ENCODE measurements around the gene SRSF1. TPM values are rescaled to one million over a fixed set of nuclear protein-coding genes. Genes with fewer than 3 reads are reported as not detected.
A peak's percentile ranks its signal among the peaks of the same experiment; 100 is the strongest.

Gene SRSF1
- total and polyA plus RNA-seq, 2 of the 4 experiments (the other 2 are of a cell fraction): 190 to 357 TPM

- in situ Hi-C loops (cut with MboI; ENCODE audit: low sequenced_read_pairs): no loop called here
- no peak overlapping the region for H4K8ac ChIP-seq (ENCODE audit: low read depth in 2 of 2, low read length in 2 of 2)
- peak overlapping the region; percentile 10; the same call in 1 of the 2 replicates for H2AK5ac ChIP-seq (ENCODE audit: low read depth, low read length)
- no peak overlapping the region for H2BK15ac ChIP-seq (ENCODE audit: low read depth, low read length)
- peak overlapping the region; percentile 23 for H2BK5ac ChIP-seq (ENCODE audit: low read depth, low read length, poor library complexity, severe bottlenecking)
- H3K56ac ChIP-seq (ENCODE audit: extremely low read depth, insufficient read depth, low read length): no peak overlapping the region
- H3K4me2 ChIP-seq (ENCODE audit: low read depth, low read length): peak overlapping the region; percentile 90
- POLR2A ChIA-PET (ENCODE audit: unreplicated experiment): interaction anchor here (1.1 kb wide), 1 partner anchor 30 kb away, joined by 3 read pairs; no protein-coding TSS in a partner anchor
- peak overlapping the region; percentile 53; the same call in 1 of the 2 replicates for H3K4ac ChIP-seq (ENCODE audit: low read depth, low read length)
- H4K20me1 ChIP-seq (ENCODE audit: insufficient read depth, low read length): peaks cover 46% of the 10 kb centered on the region
- no peaks in the 10 kb centered on the region for H3K9me3 ChIP-seq (ENCODE audit: control insufficient read depth, insufficient read depth, low read length)
- H2AFZ ChIP-seq (replicated peaks; ENCODE audit: low read length, poor library complexity): no peak overlapping the region
- no peak overlapping the region for H4K5ac ChIP-seq (ENCODE audit: low read depth, low read length)
- peak overlapping the region; percentile 2 for H3K14ac ChIP-seq (replicated peaks; ENCODE audit: low read depth, low read length)
- TF ChIP-seq MAFK (IDR thresholded peaks at IDR 0.05; ENCODE audit: low read depth, low read length) (no peak), MAZ (IDR thresholded peaks at IDR 0.05; ENCODE audit: borderline replicate concordance, low read depth, low read length) (no peak), BHLHE40 (IDR thresholded peaks at IDR 0.05; ENCODE audit: low read depth, low read length) (no peak), RFX5 (IDR thresholded peaks at IDR 0.05; ENCODE audit: low read depth, low read length) (no peak), ELK1 (IDR thresholded peaks at IDR 0.05; ENCODE audit: borderline replicate concordance, low read depth, low read length) (no peak), NFE2L2 (IDR thresholded peaks at IDR 0.05; ENCODE audit: low read depth, low read length) (no peak), SMC3 (IDR thresholded peaks at IDR 0.05; ENCODE audit: low read depth, low read length) (no peak)
- H3K9ac ChIP-seq (ENCODE audit: low read depth, low read length): no peak overlapping the region
- H2BK120ac ChIP-seq (ENCODE audit: low read depth, low read length): no peak overlapping the region
- ATAC-seq (ENCODE audit: low read depth): no peak
- dilution Hi-C loops (cut with HindIII; ENCODE audit: low sequenced_read_pairs, unreplicated experiment): loop anchor here (25.0 kb wide), 1 partner anchor 121 kb away; the partner anchor contains the start of gene MRPS23
- H3K18ac ChIP-seq (ENCODE audit: low read depth, low read length): no peak overlapping the region
- peaks cover 12% of the 10 kb centered on the region for H3K9me1 ChIP-seq (ENCODE audit: insufficient read depth, low read length)
- DNase-seq: no peak
- H3K27me3 ChIP-seq (ENCODE audit: control insufficient read depth, insufficient read depth, low read length): no peaks in the 10 kb centered on the region
- no peak overlapping the region for H2AK9ac ChIP-seq (replicated peaks; ENCODE audit: low read depth, low read length, poor library complexity)
- intact Hi-C loops (cut with micrococcal nuclease): no loop called here
- H3K4me1 ChIP-seq (ENCODE audit: control insufficient read depth, insufficient read depth, low read length): peaks cover 22% of the 10 kb centered on the region
- H2BK20ac ChIP-seq (ENCODE audit: low read depth, low read length): 0 out of 2 replicates have a peak overlapping the region, but pooled peaks have one; percentile 20
- 0 out of 2 replicates have a peak overlapping the region, but pooled peaks have one; percentile 5 for H4K91ac ChIP-seq (ENCODE audit: insufficient read depth, low read depth, low read length)
- CTCF ChIA-PET: interaction anchor here (0.8 to 1.0 kb wide), 3 partner anchors 30 to 537 kb away, joined by 3 to 4 read pairs (median 3); no protein-coding TSS in a partner anchor
- H3K36me3 ChIP-seq (ENCODE audit: control insufficient read depth, insufficient read depth, low read length): peaks cover 22% of the 10 kb centered on the region
- no peak overlapping the region for H3K4me3 ChIP-seq (ENCODE audit: insufficient read depth, low read depth, low read length)
- no CpG with 5 or more reads among the region's 1 CpG for WGBS, 2 experiments (ENCODE audit: extremely low coverage in 2 of 2, insufficient read length in 1 of 2)
- peak overlapping the region; percentile 83; the same call in 1 of the 2 replicates for H3K23ac ChIP-seq (ENCODE audit: low read depth, low read length)
- peaks cover 18 to 61% of the 10 kb centered on the region in 2 experiments for H3K79me1 ChIP-seq (ENCODE audit: low read depth in 1 of 2, low read length in 2 of 2)
- H3K27ac ChIP-seq (ENCODE audit: insufficient read depth, low read length): no peak overlapping the region; the same call in 1 of the 2 replicates
- BruUV-seq (replicated peaks): no TSS peak
These were observed 23.6 kb downstream of the SRSF1 start for GRCh38 chr17:57983446-57983845.

Data from IMR-90 (cell line).